CD4-positive, alpha-beta T cell treated with Interleukin-2 at 100 ng/mL for 4 hours (primary cell): Measurements from ENCODE around the gene MAGI3.
"Not testable (repeated sequence)": the region's sequence is repeated elsewhere in the genome, so short reads cannot be mapped to it uniquely, and the experiment has no call there.

Experiments
- DNase-seq: peaks from one replicate; pipeline ENCODE4 v3.0.0-alpha.2; 2020; ENCODE audit warnings: low spot score

The MAGI3 gene

GRCh38 chr1:113517346-113517745 is 127.0 kb downstream of the MAGI3 start:
- no peak for DNase-seq

GRCh38 chr1:113517983-113518382 is 127.7 kb downstream of the MAGI3 start:
- DNase-seq, result no peak

GRCh38 chr1:113519556-113519955 is 129.2 kb downstream of the MAGI3 start:
- no peak for DNase-seq

- no peak for DNase-seq
These were observed 139.7 kb downstream of the MAGI3 start for GRCh38 chr1:113530021-113530420.

GRCh38 chr1:113531321-113531720 is 141.0 kb downstream of the MAGI3 start:
- DNase-seq, result no peak

- no peak for DNase-seq
These were observed 142.7 kb downstream of the MAGI3 start for GRCh38 chr1:113533061-113533460.

- no peak for DNase-seq
These were observed 144.0 kb downstream of the MAGI3 start for GRCh38 chr1:113534130-113534817.

- no peak for DNase-seq
These were observed 144.6 kb downstream of the MAGI3 start for GRCh38 chr1:113534875-113535274.

- DNase-seq, result no peak
These were observed 146.0 kb downstream of the MAGI3 start for GRCh38 chr1:113536182-113536780.

- no peak for DNase-seq
These were observed 147.9 kb downstream of the MAGI3 start for GRCh38 chr1:113538225-113538624.

GRCh38 chr1:113540335-113540734 is 150.0 kb downstream of the MAGI3 start:
- DNase-seq, result no peak

- no peak for DNase-seq
These were observed 150.8 kb downstream of the MAGI3 start for GRCh38 chr1:113541106-113541505.

- DNase-seq, result no peak
These were observed 151.9 kb downstream of the MAGI3 start for GRCh38 chr1:113542221-113542701.

- no peak for DNase-seq
These were observed 152.8 kb downstream of the MAGI3 start for GRCh38 chr1:113543110-113543509.

GRCh38 chr1:113545210-113545609 is 154.9 kb downstream of the MAGI3 start:
- DNase-seq, result no peak

- DNase-seq, result no peak
These were observed 155.3 kb downstream of the MAGI3 start for GRCh38 chr1:113545626-113546025.

GRCh38 chr1:113551728-113552127 is 161.4 kb downstream of the MAGI3 start:
- DNase-seq, result no peak

- DNase-seq, result no peak
These were observed 161.9 kb downstream of the MAGI3 start for GRCh38 chr1:113552244-113552643.

- no peak for DNase-seq
These were observed 166.9 kb downstream of the MAGI3 start for GRCh38 chr1:113557187-113557586.

GRCh38 chr1:113565621-113566020 is 175.3 kb downstream of the MAGI3 start:
- DNase-seq, result no peak

- no peak for DNase-seq
These were observed 177.1 kb downstream of the MAGI3 start for GRCh38 chr1:113567427-113567826.

GRCh38 chr1:113575744-113576260 is 185.5 kb downstream of the MAGI3 start:
- DNase-seq, result not testable (repeated sequence)

- no peak for DNase-seq
These were observed 186.0 kb downstream of the MAGI3 start for GRCh38 chr1:113576271-113576670.
